T-helper 1 cell treated with Interleukin-12 subunit alpha and Interleukin-12 subunit beta and Interleukin-4 antibody, amounts not matched to agents 30 ng/mL and 1 ng/mL, for 36 hours (primary cell): ENCODE results near the gene MCF2L2. TPM values are rescaled to one million over a fixed set of nuclear protein-coding genes. Genes with fewer than 3 reads are reported as not detected.

Experiments used
- intact Hi-C: fragments of 100-400 bp; cut with micrococcal nuclease; formaldehyde crosslinking; loops from one replicate; pipeline ENCODE4 v1.15.1; 2024
- total RNA-seq: library from RNA; stranded (reverse); gene quantifications from 2 replicates; pipeline ENCODE4 v1.2.3, GENCODE V29; 2022

Gene MCF2L2
- total RNA-seq, 1 donor from 2014 or later, result 3.8 TPM

GRCh38 chr3:183220828-183221227 is 207.6 kb downstream of the MCF2L2 start:
- intact Hi-C loops, result no loop called here

GRCh38 chr3:183218826-183219225 is 209.6 kb downstream of the MCF2L2 start:
- intact Hi-C loops, result no loop called here

- intact Hi-C loops, result no loop called here
Observed at GRCh38 chr3:183217548-183218332, 210.7 kb downstream of the MCF2L2 start.

- intact Hi-C loops, result no loop called here
Observed at GRCh38 chr3:183215591-183216202, 212.7 kb downstream of the MCF2L2 start.

- intact Hi-C loops, result no loop called here
Observed at GRCh38 chr3:183214277-183214612, 214.2 kb downstream of the MCF2L2 start.

- intact Hi-C loops, result no loop called here
Observed at GRCh38 chr3:183213415-183214276, 214.8 kb downstream of the MCF2L2 start.

GRCh38 chr3:183212565-183212964 is 215.9 kb downstream of the MCF2L2 start:
- intact Hi-C loops, result no loop called here

- intact Hi-C loops, result no loop called here
Observed at GRCh38 chr3:183212096-183212495, 216.3 kb downstream of the MCF2L2 start.

- intact Hi-C loops, result no loop called here
Observed at GRCh38 chr3:183211352-183211751, 217.1 kb downstream of the MCF2L2 start.

- intact Hi-C loops, result no loop called here
Observed at GRCh38 chr3:183210862-183211341, 217.5 kb downstream of the MCF2L2 start.

GRCh38 chr3:183210341-183210740 is 218.1 kb downstream of the MCF2L2 start:
- intact Hi-C loops, result no loop called here

- intact Hi-C loops, result no loop called here
Observed at GRCh38 chr3:183208800-183209199, 219.6 kb downstream of the MCF2L2 start.

GRCh38 chr3:183208260-183208659 is 220.2 kb downstream of the MCF2L2 start:
- intact Hi-C loops, result no loop called here

GRCh38 chr3:183203670-183204069 is 224.7 kb downstream of the MCF2L2 start:
- intact Hi-C loops, result no loop called here

- intact Hi-C loops, result loop anchor here (1.0 kb wide), 3 partner anchors 22 to 83 kb away; partner anchors contain the start of gene LAMP3
Observed at GRCh38 chr3:183202004-183202722, 226.3 kb downstream of the MCF2L2 start.

- intact Hi-C loops, result no loop called here
Observed at GRCh38 chr3:183198939-183199338, 229.5 kb downstream of the MCF2L2 start.

- intact Hi-C loops, result no loop called here
Observed at GRCh38 chr3:183197734-183198133, 230.7 kb downstream of the MCF2L2 start.

GRCh38 chr3:183195266-183195665 is 233.2 kb downstream of the MCF2L2 start:
- intact Hi-C loops, result no loop called here

- intact Hi-C loops, result no loop called here
Observed at GRCh38 chr3:183193762-183194689, 234.4 kb downstream of the MCF2L2 start.

- intact Hi-C loops, result no loop called here
Observed at GRCh38 chr3:183192650-183193300, 235.6 kb downstream of the MCF2L2 start.
